IMR-90 (cell line): ENCODE data around the gene RNGTT. TPM values are rescaled to one million over a fixed set of nuclear protein-coding genes. Genes with fewer than 3 reads are reported as not detected.
A peak's percentile ranks its signal among the peaks of the same experiment; 100 is the strongest.

Experiments used
- ATAC-seq: fragments of 200-7000 bp; cut with Tn5 transposase; 2 replicates; pipeline ENCODE4 v1.9.1; 2020; ENCODE audit warnings: low read depth, mild to moderate bottlenecking, moderate library complexity
- BruUV-seq: library from RNA; stranded (reverse); fragments of 400-500 nt; replicated peaks from 2 replicates; lab custom pipeline; 2021; lab: Mats Ljungman, UMichigan
- CTCF ChIA-PET: fragments of 300-600 bp; formaldehyde crosslinking; extraction: SDS; loops from one replicate; lab custom pipeline; 2021; ENCODE audit warnings: antibody characterized with exemption; lab: Yijun Ruan, JAX
- POLR2A ChIA-PET: fragments of 300-600 bp; sonication (Branson Sonifier 250); formaldehyde crosslinking; loops from one replicate; lab custom pipeline; 2022; ENCODE audit warnings: antibody characterized with exemption; ENCODE audit not compliant: unreplicated experiment; lab: Charles Lee
- DNase-seq: peaks from one replicate; pipeline ENCODE4 v3.0.0; 2013
- H2AFZ ChIP-seq: replicated peaks from 2 replicates; pipeline ENCODE3; 2013; ENCODE audit warnings: low read length, mild to moderate bottlenecking; ENCODE audit not compliant: poor library complexity
- H2AK5ac ChIP-seq: 2 replicates; pipeline ENCODE4 v1.6.1; 2013; ENCODE audit warnings: low read depth, low read length, inconsistent platforms
- H2AK9ac ChIP-seq: replicated peaks from 2 replicates; pipeline ENCODE3; 2013; ENCODE audit warnings: mild to moderate bottlenecking, low read depth, low read length, moderate library complexity; ENCODE audit not compliant: poor library complexity
- H2BK120ac ChIP-seq: 2 replicates; pipeline ENCODE4 v1.6.1; 2013; ENCODE audit warnings: low read depth, low read length, inconsistent platforms
- H2BK15ac ChIP-seq: 3 replicates; pipeline ENCODE4 v1.6.1; 2013; ENCODE audit warnings: low read depth, low read length, inconsistent platforms
- H2BK20ac ChIP-seq: 2 replicates; pipeline ENCODE4 v1.6.1; 2013; ENCODE audit warnings: low read depth, mild to moderate bottlenecking, inconsistent platforms, low read length, moderate library complexity
- H2BK5ac ChIP-seq: 2 replicates; pipeline ENCODE4 v1.6.1; 2013; ENCODE audit warnings: mild to moderate bottlenecking, low read depth, low read length, inconsistent platforms; ENCODE audit not compliant: poor library complexity, severe bottlenecking
- H3K14ac ChIP-seq: replicated peaks from 2 replicates; pipeline ENCODE4 v1.6.1; 2013; ENCODE audit warnings: low read depth, low read length, inconsistent platforms
- H3K18ac ChIP-seq: 2 replicates; pipeline ENCODE4 v1.6.1; 2013; ENCODE audit warnings: low read depth, low read length, control low read depth
- H3K23ac ChIP-seq: 2 replicates; pipeline ENCODE4 v1.6.1; 2013; ENCODE audit warnings: low read depth, low read length, inconsistent platforms
- H3K27ac ChIP-seq: 2 replicates; pipeline ENCODE4 v1.5.1; 2013; ENCODE audit warnings: mild to moderate bottlenecking, control low read depth, low read length; ENCODE audit not compliant: insufficient read depth
- H3K27me3 ChIP-seq: 2 replicates; pipeline ENCODE4 v1.6.1; 2013; ENCODE audit warnings: low read length; ENCODE audit not compliant: control insufficient read depth, insufficient read depth
- H3K36me3 ChIP-seq: 2 replicates; pipeline ENCODE4 v1.6.1; 2013; ENCODE audit warnings: low read length, mixed read lengths; ENCODE audit not compliant: control insufficient read depth, insufficient read depth
- H3K4ac ChIP-seq: 2 replicates; pipeline ENCODE4 v1.6.1; 2013; ENCODE audit warnings: low read depth, low read length, inconsistent platforms
- H3K4me1 ChIP-seq: 2 replicates; pipeline ENCODE4 v1.6.1; 2013; ENCODE audit warnings: low read length, mixed read lengths; ENCODE audit not compliant: control insufficient read depth, insufficient read depth
- H3K4me2 ChIP-seq: 2 replicates; pipeline ENCODE4 v1.6.1; 2013; ENCODE audit warnings: low read depth, mild to moderate bottlenecking, control low read depth, low read length, moderate library complexity
- H3K4me3 ChIP-seq: 2 replicates; pipeline ENCODE4 v1.5.1; 2013; ENCODE audit warnings: low read depth, mild to moderate bottlenecking, control low read depth, low read length, moderate library complexity; ENCODE audit not compliant: insufficient read depth
- H3K56ac ChIP-seq: 2 replicates; pipeline ENCODE4 v1.6.1; 2013; ENCODE audit warnings: low read length, inconsistent platforms; ENCODE audit not compliant: insufficient read depth; ENCODE audit errors: extremely low read depth
- H3K79me1 ChIP-seq, 2 experiments: 2 replicates each; pipeline ENCODE4 v1.6.1; 2013; ENCODE audit warnings: low read length in 2 of 2, inconsistent platforms in 1 of 2, low read depth in 1 of 2
- H3K9ac ChIP-seq: 2 replicates; pipeline ENCODE4 v1.6.1; 2013; ENCODE audit warnings: low read depth, low read length, control low read depth
- H3K9me1 ChIP-seq: 2 replicates; pipeline ENCODE4 v1.6.1; 2013; ENCODE audit warnings: low read length, inconsistent platforms; ENCODE audit not compliant: insufficient read depth
- H3K9me3 ChIP-seq: 2 replicates; pipeline ENCODE4 v1.6.1; 2013; ENCODE audit warnings: low read length; ENCODE audit not compliant: control insufficient read depth, insufficient read depth
- H4K20me1 ChIP-seq: 2 replicates; pipeline ENCODE4 v1.6.1; 2013; ENCODE audit warnings: low read length, inconsistent platforms; ENCODE audit not compliant: insufficient read depth
- H4K5ac ChIP-seq: 2 replicates; pipeline ENCODE4 v1.6.1; 2013; ENCODE audit warnings: mild to moderate bottlenecking, low read depth, low read length, control low read depth
- H4K8ac ChIP-seq, 2 experiments: 2 replicates each; pipeline ENCODE4 v1.6.1; 2013; ENCODE audit warnings: low read depth in 2 of 2, low read length in 2 of 2, control low read depth in 1 of 2, inconsistent platforms in 1 of 2
- H4K91ac ChIP-seq: 2 replicates; pipeline ENCODE4 v1.6.1; 2013; ENCODE audit warnings: low read depth, low read length, inconsistent platforms; ENCODE audit not compliant: insufficient read depth
- MAFK ChIP-seq: IDR thresholded peaks from 2 replicates; pipeline ENCODE4 v1.6.1; 2012; ENCODE audit warnings: low read depth, low read length, improper control_type of control experiment
- WGBS, 2 experiments: methylation state at CpG; one replicate each; pipeline versions ENCODE4 v1.1.5 to v1.1.7; 2013; ENCODE audit warnings: missing lambda C conversion rate in 2 of 2; ENCODE audit not compliant: insufficient read length in 1 of 2; ENCODE audit errors: extremely low coverage in 2 of 2; 5-methylcytosine and 5-hydroxymethylcytosine counted together
- dilution Hi-C: fragments of 300-500 bp; cut with HindIII; formaldehyde crosslinking; loops from one replicate; pipeline ENCODE4 v1.14.3; 2018; ENCODE audit warnings: low sequenced_read_pairs; ENCODE audit not compliant: unreplicated experiment
- in situ Hi-C: fragments of 300-500 bp; cut with MboI; formaldehyde crosslinking; loops from 3 replicates; pipeline ENCODE4 v1.14.3; 2019; ENCODE audit warnings: low sequenced_read_pairs, inconsistent platforms, mixed read lengths
- intact Hi-C: fragments of 100-400 bp; cut with micrococcal nuclease; formaldehyde crosslinking; loops from 2 replicates; pipeline ENCODE4 v1.10.0; 2022
- polyA plus RNA-seq, 3 experiments: library from polyadenylated mRNA; depleted of rRNA; stranded (reverse); fragments of >200 nt; gene quantifications; 2 replicates each; pipeline ENCODE4 v1.2.3, GENCODE V29; 2012; ENCODE audit warnings: low replicate concordance in 1 of 3
- total RNA-seq: library from RNA; depleted of rRNA; stranded (reverse); fragments of >200 nt; gene quantifications from 2 replicates; pipeline ENCODE4 v1.2.3, GENCODE V29; 2012
- TF ChIP-seq, protein P1 (sequence below): conservative IDR thresholded peaks from 2 replicates; pipeline ENCODE4 v1.5.1; 2012; ENCODE audit warnings: mild to moderate bottlenecking, low read depth, low read length, improper control_type of control experiment

Gene RNGTT
- total and polyA plus RNA-seq, 2 of the 4 experiments (the other 2 are of a cell fraction): 5.4 to 21.7 TPM

- peaks cover 7% of the 10 kb centered on the region for H3K4me1 ChIP-seq
- no peaks in the 10 kb centered on the region for H3K27me3 ChIP-seq
- no TSS peak for BruUV-seq
- no peak overlapping the region for H3K4me3 ChIP-seq
- in situ Hi-C loops (loop anchor here (25.0 kb wide), 1 partner anchor 1306 kb away; no protein-coding TSS in a partner anchor), dilution Hi-C loops (no loop called here), intact Hi-C loops (loop anchor here (5.0 kb wide), 2 partner anchors 376 to 1801 kb away; no protein-coding TSS in a partner anchor)
- H3K9me1 ChIP-seq: 0 out of 2 replicates have a peak, but pooled peaks cover 3% of the 10 kb centered on the region
- peak overlapping the region; percentile 77 for H2BK20ac ChIP-seq
- ChIA-PET CTCF (interaction anchor here (0.5 to 1.5 kb wide), 5 partner anchors 10 to 1066 kb away, joined by 3 to 4 read pairs (median 3); no protein-coding TSS in a partner anchor), POLR2A (no interaction called here)
- peak overlapping the region; percentile 20; the same call in 1 of the 2 replicates for H3K4me2 ChIP-seq
- no peaks in the 10 kb centered on the region for H4K20me1 ChIP-seq
- peak overlapping the region; percentile 71; the same call in 1 of the 2 replicates for H3K4ac ChIP-seq
- DNase-seq (peak; percentile 70), ATAC-seq (peak; percentile 28)
- H4K8ac ChIP-seq: peak overlapping the region in 1 of 2 experiments; percentile 45; a peak in 2 of 4 replicates
- H2BK15ac ChIP-seq: peak overlapping the region; percentile 77; the same call in 2 of the 3 replicates
- H2AFZ ChIP-seq: no peak overlapping the region
- 0 out of 2 replicates have a peak overlapping the region, but pooled peaks have one; percentile 55 for H3K14ac ChIP-seq
- H3K18ac ChIP-seq: peak overlapping the region; percentile 98
- H3K27ac ChIP-seq: peak overlapping the region; percentile 55
- H3K9ac ChIP-seq: no peak overlapping the region; the same call in 1 of the 2 replicates
- H2BK120ac ChIP-seq: peak overlapping the region; percentile 76
- no peak overlapping the region for H3K56ac ChIP-seq
- H3K9me3 ChIP-seq: no peaks in the 10 kb centered on the region
- peak overlapping the region; percentile 74; the same call in 1 of the 2 replicates for H2AK5ac ChIP-seq
- peak overlapping the region; percentile 88 for H4K5ac ChIP-seq
- TF ChIP-seq, protein P1, sequence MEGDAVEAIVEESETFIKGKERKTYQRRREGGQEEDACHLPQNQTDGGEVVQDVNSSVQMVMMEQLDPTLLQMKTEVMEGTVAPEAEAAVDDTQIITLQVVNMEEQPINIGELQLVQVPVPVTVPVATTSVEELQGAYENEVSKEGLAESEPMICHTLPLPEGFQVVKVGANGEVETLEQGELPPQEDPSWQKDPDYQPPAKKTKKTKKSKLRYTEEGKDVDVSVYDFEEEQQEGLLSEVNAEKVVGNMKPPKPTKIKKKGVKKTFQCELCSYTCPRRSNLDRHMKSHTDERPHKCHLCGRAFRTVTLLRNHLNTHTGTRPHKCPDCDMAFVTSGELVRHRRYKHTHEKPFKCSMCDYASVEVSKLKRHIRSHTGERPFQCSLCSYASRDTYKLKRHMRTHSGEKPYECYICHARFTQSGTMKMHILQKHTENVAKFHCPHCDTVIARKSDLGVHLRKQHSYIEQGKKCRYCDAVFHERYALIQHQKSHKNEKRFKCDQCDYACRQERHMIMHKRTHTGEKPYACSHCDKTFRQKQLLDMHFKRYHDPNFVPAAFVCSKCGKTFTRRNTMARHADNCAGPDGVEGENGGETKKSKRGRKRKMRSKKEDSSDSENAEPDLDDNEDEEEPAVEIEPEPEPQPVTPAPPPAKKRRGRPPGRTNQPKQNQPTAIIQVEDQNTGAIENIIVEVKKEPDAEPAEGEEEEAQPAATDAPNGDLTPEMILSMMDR: no peak
- peak; percentile 81 for TF ChIP-seq MAFK
- peak overlapping the region; percentile 58 for H3K23ac ChIP-seq
- H2AK9ac ChIP-seq: no peak overlapping the region
- H2BK5ac ChIP-seq: peak overlapping the region; percentile 95
- peaks cover 0 to 11% of the 10 kb centered on the region in 2 experiments; a peak in 1 of 4 replicates for H3K79me1 ChIP-seq
- WGBS, 2 experiments: no CpG with 5 or more reads among the region's 2 CpGs
- H3K36me3 ChIP-seq: no peaks in the 10 kb centered on the region
- peak overlapping the region; percentile 57 for H4K91ac ChIP-seq
Measured at GRCh38 chr6:88867841-88868731, 95.3 kb downstream of the RNGTT start.
